Endothelial cell of umbilical vein (primary cell): ENCODE results near the gene ANKRD16. TPM values are rescaled to one million over a fixed set of nuclear protein-coding genes. Genes with fewer than 3 reads are reported as not detected.

Source experiments
- BruUV-seq: library from RNA; stranded (reverse); fragments of 400-500 nt; replicated peaks from 2 replicates; lab custom pipeline; 2021; lab: Mats Ljungman, UMichigan
- CTCF ChIA-PET: fragments of 300-600, 350-600 bp; sonication (Branson Sonifier 250); formaldehyde crosslinking; loops from one replicate; lab custom pipeline; 2021; ENCODE audit warnings: antibody characterized with exemption, inconsistent platforms; lab: Charles Lee
- POLR2A ChIA-PET: fragments of 300-600, 350-600 bp; sonication (Branson Sonifier 250); formaldehyde crosslinking; loops from one replicate; lab custom pipeline; 2021; ENCODE audit warnings: antibody characterized with exemption, inconsistent platforms; lab: Charles Lee
- DNase-seq: peaks from one replicate; pipeline ENCODE4 v3.0.0-alpha.2; 2011; ENCODE audit warnings: low read depth, low spot score
- FAIRE-seq: peaks from 2 replicates; lab custom pipeline; 2011; peaks lifted over from hg19 to GRCh38; lab: Jason Lieb, UNC
- H2AFZ ChIP-seq: 2 replicates; pipeline ENCODE4 v1.6.0; 2012; ENCODE audit warnings: low read depth, low read length, control low read depth, inconsistent platforms
- H3K27ac ChIP-seq: 2 replicates; pipeline ENCODE4 v1.5.1; 2011; ENCODE audit warnings: low read depth, mild to moderate bottlenecking, control low read depth, low read length, moderate library complexity; ENCODE audit not compliant: insufficient read depth
- H3K27me3 ChIP-seq, 2 experiments: 2 replicates each; pipeline versions ENCODE4 v1.6.0 to v1.6.1; 2011; ENCODE audit warnings: low read length in 2 of 2, mixed read lengths in 1 of 2; ENCODE audit not compliant: control insufficient read depth in 2 of 2, insufficient read depth in 2 of 2
- H3K36me3 ChIP-seq, 2 experiments: 2 replicates in 1 of 2; 3 replicates in 1 of 2; pipeline ENCODE4 v1.5.1; 2011; ENCODE audit warnings: low read length in 2 of 2, mild to moderate bottlenecking in 1 of 2, moderate library complexity in 1 of 2; ENCODE audit not compliant: control insufficient read depth in 2 of 2, insufficient read depth in 2 of 2; ENCODE audit errors: extremely low read depth in 1 of 2
- H3K4me1 ChIP-seq: 3 replicates; pipeline ENCODE4 v1.5.1; 2011; ENCODE audit warnings: mild to moderate bottlenecking, low read length; ENCODE audit not compliant: control insufficient read depth, insufficient read depth; ENCODE audit errors: extremely low read depth
- H3K4me2 ChIP-seq: 2 replicates; pipeline ENCODE4 v1.6.1; 2011; ENCODE audit warnings: low read length, control low read depth, mixed read lengths; ENCODE audit not compliant: insufficient read depth
- H3K4me3 ChIP-seq, 3 experiments: fragments of 200-600 bp in 1 of 3; sonication (generic), shearing (Covaris generic) in 1 of 3; replicated peaks in 1 of 3; 2 replicates each; pipeline ENCODE4 v1.5.1; 2011 to 2016; ENCODE audit warnings: control low read depth in 3 of 3, low read length in 3 of 3, mild to moderate bottlenecking in 2 of 3, inconsistent platforms in 1 of 3, low read depth in 1 of 3, moderate library complexity in 1 of 3; ENCODE audit not compliant: insufficient read depth in 1 of 3
- H3K79me2 ChIP-seq: 2 replicates; pipeline ENCODE4 v1.6.0; 2012; ENCODE audit warnings: low read length, inconsistent platforms; ENCODE audit not compliant: control insufficient read depth, insufficient read depth
- H3K9ac ChIP-seq: replicated peaks from 2 replicates; pipeline ENCODE3; 2011; ENCODE audit warnings: low read length, control low read depth; ENCODE audit not compliant: insufficient read depth; ENCODE audit errors: extremely low read depth
- H3K9me1 ChIP-seq: replicated peaks from 3 replicates; pipeline ENCODE4 v1.6.0; 2011; ENCODE audit warnings: mild to moderate bottlenecking, low read length; ENCODE audit not compliant: control insufficient read depth, insufficient read depth; ENCODE audit errors: extremely low read depth
- H3K9me3 ChIP-seq: replicated peaks from 2 replicates; pipeline ENCODE4 v1.5.1; 2012; ENCODE audit warnings: low read length, inconsistent platforms; ENCODE audit not compliant: control insufficient read depth, insufficient read depth
- H4K20me1 ChIP-seq: replicated peaks from 2 replicates; pipeline ENCODE3; 2011; ENCODE audit warnings: mild to moderate bottlenecking, low read length; ENCODE audit not compliant: control insufficient read depth, insufficient read depth; ENCODE audit errors: extremely low read depth
- CTCF ChIP-seq, 2 donors: IDR thresholded peaks; 1 replicate in 1 of 2; 2 replicates in 1 of 2; pipeline ENCODE4 v1.5.1; 2011; ENCODE audit warnings: low read length in 2 of 2, mild to moderate bottlenecking in 2 of 2, moderate library complexity in 2 of 2, control low read depth in 1 of 2, inconsistent platforms in 1 of 2, low read depth in 1 of 2; ENCODE audit not compliant: insufficient read depth in 1 of 2; ENCODE audit errors: extremely low read depth in 1 of 2
- EZH2 ChIP-seq: IDR thresholded peaks from 2 replicates; pipeline ENCODE4 v1.6.1; 2012; ENCODE audit warnings: borderline replicate concordance, low read depth, mild to moderate bottlenecking, moderate library complexity, low read length, inconsistent platforms; ENCODE audit not compliant: severe bottlenecking
- FOS ChIP-seq: IDR thresholded peaks from 2 replicates; pipeline ENCODE4 v1.6.1; 2011; ENCODE audit warnings: mild to moderate bottlenecking, low read length, moderate library complexity, borderline replicate concordance; ENCODE audit not compliant: insufficient read depth
- GATA2 ChIP-seq: IDR thresholded peaks from 2 replicates; pipeline ENCODE4 v1.7.0; 2011; ENCODE audit warnings: low read depth, mild to moderate bottlenecking, moderate library complexity, mixed read lengths, low read length; ENCODE audit not compliant: insufficient read length, insufficient read depth
- JUN ChIP-seq: IDR thresholded peaks from 2 replicates; pipeline ENCODE4 v1.6.1; 2011; ENCODE audit warnings: borderline replicate concordance, low read depth; ENCODE audit not compliant: insufficient read length, insufficient read depth
- MAX ChIP-seq: IDR thresholded peaks from 2 replicates; pipeline ENCODE4 v1.6.1; 2011; ENCODE audit not compliant: insufficient read depth, insufficient read length
- MYC ChIP-seq: IDR thresholded peaks from one replicate; pipeline ENCODE4 v1.6.1; 2011; ENCODE audit warnings: mild to moderate bottlenecking, low read depth, low read length
- POLR2A ChIP-seq: IDR thresholded peaks from 2 replicates; pipeline ENCODE4 v1.6.1; 2012; ENCODE audit warnings: low read depth, mild to moderate bottlenecking, control low read depth, low read length
- POLR2AphosphoS5 ChIP-seq: IDR thresholded peaks from 2 replicates; pipeline ENCODE4 v1.6.1; 2012; ENCODE audit warnings: low read depth, mild to moderate bottlenecking, control low read depth, low read length, moderate library complexity; ENCODE audit not compliant: insufficient read depth
- dilution Hi-C: fragments of 300-500 bp; cut with MboI; formaldehyde crosslinking; loops from one replicate; pipeline ENCODE4 v1.15.0; 2019; ENCODE audit warnings: low sequenced_read_pairs; ENCODE audit not compliant: extremely low pct_ligation_motif_present
- intact Hi-C: fragments of 100-400 bp; cut with micrococcal nuclease; formaldehyde crosslinking; loops from one replicate; pipeline ENCODE4 v1.10.0; 2022
- polyA plus RNA-seq, 4 experiments: library from polyadenylated mRNA; depleted of rRNA in 3 of 4; stranded (reverse) in 3 of 4; unstranded in 1 of 4; fragments of >200 nt; gene quantifications; 2 replicates each; pipeline versions ENCODE4 v1.2.1 to v1.2.3, GENCODE V29; 2011 to 2012; ENCODE audit warnings: missing spikeins in 1 of 4
- total RNA-seq: library from RNA; stranded (reverse); gene quantifications from 2 replicates; pipeline ENCODE4 v1.2.3, GENCODE V29; 2021

ANKRD16 gene
- total and polyA plus RNA-seq, 2 donors (not counting 3 experiments of a cell fraction or from before 2014, with no cell fraction given), result 6.9 to 8.0 TPM

GRCh38 chr10:5888843-5889623 lies 660 bp downstream of the ANKRD16 start:
- peaks cover 39% of the 10 kb centered on the region for H3K79me2 ChIP-seq

More at GRCh38 chr10:5888843-5889623, 660 bp downstream of the ANKRD16 start:
- Histone ChIP-seq H3K27me3 (no peaks in the 10 kb centered on the region), H3K9me1 (no peaks in the 10 kb centered on the region), H3K4me3 (peak overlapping the region; percentile 14 to 95 (median 53)), H3K36me3 (peaks cover under 1 to 3% of the 10 kb centered on the region in 2 experiments), H3K9ac (peak overlapping the region; percentile 71), H2AFZ (peak overlapping the region; percentile 78), H3K4me2 (peak overlapping the region; percentile 65), H3K27ac (peak overlapping the region; percentile 44), H3K4me1 (peaks cover 36% of the 10 kb centered on the region), H3K9me3 (no peaks in the 10 kb centered on the region), H4K20me1 (no peaks in the 10 kb centered on the region)
- ChIA-PET CTCF (interaction anchor here (0.8 to 3.5 kb wide), 7 partner anchors 12 to 512 kb away, joined by 3 to 18 read pairs (median 5); no protein-coding TSS in a partner anchor), POLR2A (interaction anchor here (1.3 to 2.2 kb wide), 2 partner anchors 76 to 447 kb away, joined by 3 to 9 read pairs; partner anchors contain the start of gene GDI2)
- no peak for TF ChIP-seq CTCF (IDR thresholded peaks at IDR 0.05; ENCODE audit: extremely low read depth in 1 of 2, insufficient read depth in 1 of 2, low read depth in 1 of 2, low read length in 2 of 2)
- TF ChIP-seq POLR2A, result no peak
- no peak for TF ChIP-seq POLR2AphosphoS5
- TF ChIP-seq FOS, result no peak
- TF ChIP-seq JUN, result no peak
- no peak for TF ChIP-seq EZH2
- no peak for TF ChIP-seq GATA2
- no peak for TF ChIP-seq MYC
- no peak for TF ChIP-seq MAX
- peak; percentile 52 for DNase-seq
- FAIRE-seq, result no peak
- dilution Hi-C loops, result no loop called here
- no TSS peak for BruUV-seq
- intact Hi-C loops, result loop anchor here (1.0 kb wide), 2 partner anchors 76 to 204 kb away; partner anchors contain the start of gene GDI2
